K562 (cell line): ENCODE measurements around the gene ST8SIA2. TPM values are rescaled to one million over a fixed set of nuclear protein-coding genes. Genes with fewer than 3 reads are reported as not detected.

Source experiments
- ATAC-seq: fragments of 200-7000 bp; cut with Tn5 transposase; 3 replicates; pipeline ENCODE4 v1.9.1; 2020; ENCODE audit warnings: moderate library complexity
- BruUV-seq: library from RNA; stranded (reverse); fragments of 400-500 nt; replicated peaks from 2 replicates; lab custom pipeline; 2021; lab: Mats Ljungman, UMichigan
- CTCF ChIA-PET: fragments of 300-600 bp; formaldehyde crosslinking; extraction: SDS; loops from one replicate; lab custom pipeline; 2021; ENCODE audit warnings: low intra/inter-chr PET ratio; lab: Yijun Ruan, JAX
- POLR2A ChIA-PET: fragments of 300-600, 350-650 bp; sonication (Branson Sonifier 250); formaldehyde crosslinking; extraction: SDS; loops from one replicate; lab custom pipeline; 2021; ENCODE audit warnings: antibody characterized with exemption, inconsistent platforms; lab: Yijun Ruan, JAX
- DNase-seq, 4 experiments: peaks; one replicate each; pipeline versions ENCODE4 v3.0.0 to v3.0.0-alpha.2; 2011 to 2018; ENCODE audit warnings: low spot score in 3 of 4, mixed read lengths in 3 of 4; ENCODE audit errors: extremely low read depth in 1 of 4
- FAIRE-seq: peaks from 2 replicates; lab custom pipeline; 2011; peaks lifted over from hg19 to GRCh38; lab: Jason Lieb, UNC
- H2AFZ ChIP-seq: 2 replicates; pipeline ENCODE4 v1.6.0; 2011; ENCODE audit warnings: low read depth, low read length, control low read depth, inconsistent platforms
- H3K27ac ChIP-seq: fragments of 200-600 bp; 3 replicates; pipeline ENCODE4 v1.8.0; 2011; ENCODE audit warnings: low read depth, mild to moderate bottlenecking, control low read depth, inconsistent platforms, low read length, moderate library complexity, mixed read lengths; ENCODE audit errors: extremely low read depth
- H3K27me3 ChIP-seq, 2 experiments: fragments of 300-600 bp in 1 of 2; 2 replicates in 1 of 2; 3 replicates in 1 of 2; pipeline versions ENCODE4 v1.6.0 to v1.8.0; 2011; ENCODE audit warnings: inconsistent platforms in 2 of 2, low read length in 2 of 2, mild to moderate bottlenecking in 1 of 2, mixed read lengths in 1 of 2, moderate library complexity in 1 of 2; ENCODE audit not compliant: control insufficient read depth in 2 of 2, insufficient read depth in 2 of 2
- H3K36me3 ChIP-seq: fragments of 300-600 bp; 3 replicates; pipeline ENCODE4 v1.8.0; 2011; ENCODE audit warnings: mild to moderate bottlenecking, low read length, inconsistent platforms; ENCODE audit not compliant: control insufficient read depth, insufficient read depth
- H3K4me1 ChIP-seq, 2 experiments: fragments of 200-600 bp in 1 of 2; replicated peaks in 1 of 2; 2 replicates in 1 of 2; 3 replicates in 1 of 2; pipeline versions ENCODE4 v1.5.1 to v1.8.0; 2011; ENCODE audit warnings: inconsistent platforms in 2 of 2, low read length in 2 of 2, mild to moderate bottlenecking in 1 of 2, mixed read lengths in 1 of 2, moderate library complexity in 1 of 2; ENCODE audit not compliant: control insufficient read depth in 2 of 2, insufficient read depth in 2 of 2
- H3K4me2 ChIP-seq: 2 replicates; pipeline ENCODE4 v1.6.1; 2011; ENCODE audit warnings: low read length, control low read depth, inconsistent platforms, mixed read lengths; ENCODE audit not compliant: insufficient read depth
- H3K4me3 ChIP-seq: fragments of 200-600 bp; sonication (generic), shearing (Covaris generic); 2 replicates; pipeline ENCODE4 v1.5.1; 2016; ENCODE audit warnings: control low read depth, inconsistent platforms
- H3K79me2 ChIP-seq: fragments of 200-600 bp; 3 replicates; pipeline ENCODE4 v1.8.0; 2011; ENCODE audit warnings: low read length, inconsistent platforms; ENCODE audit not compliant: control insufficient read depth, insufficient read depth
- H3K9ac ChIP-seq, 2 experiments: 2 replicates each; pipeline versions ENCODE4 v1.6.0 to v1.6.1; 2011; ENCODE audit warnings: low read depth in 2 of 2, low read length in 2 of 2, control low read depth in 1 of 2, inconsistent platforms in 1 of 2, mild to moderate bottlenecking in 1 of 2, mixed read lengths in 1 of 2; ENCODE audit not compliant: insufficient read depth in 1 of 2
- H3K9me1 ChIP-seq: one replicate; pipeline ENCODE4 v1.6.0; 2011; ENCODE audit warnings: inconsistent platforms, mild to moderate bottlenecking, low read length, moderate library complexity; ENCODE audit not compliant: control insufficient read depth, insufficient read depth
- H3K9me3 ChIP-seq: replicated peaks from 2 replicates; pipeline ENCODE4 v1.5.1; 2011; ENCODE audit warnings: low read depth, low read length, inconsistent platforms; ENCODE audit not compliant: control insufficient read depth, insufficient read depth
- H4K20me1 ChIP-seq: replicated peaks from 2 replicates; pipeline ENCODE4 v1.6.1; 2011; ENCODE audit warnings: low read length, inconsistent platforms, mixed read lengths; ENCODE audit not compliant: control insufficient read depth, insufficient read depth
- CBX8 ChIP-seq: fragments of 200-600 bp; sonication (generic); IDR thresholded peaks from 2 replicates; pipeline ENCODE4 v1.6.1; 2012; ENCODE audit warnings: borderline replicate concordance, mixed run types, low read depth, mild to moderate bottlenecking, moderate library complexity, mixed read lengths, low read length, control low read depth, inconsistent platforms; ENCODE audit not compliant: poor library complexity, severe bottlenecking; ENCODE audit errors: extremely low read depth
- HEY1 ChIP-seq: fragments of 250-450 bp; sonication (Bioruptor Pico); IDR thresholded peaks from 2 replicates; pipeline ENCODE4 v1.5.0; 2020; ENCODE audit warnings: mild to moderate bottlenecking, moderate library complexity, borderline replicate concordance
- HINFP ChIP-seq: fragments of 450-650 bp; conservative IDR thresholded peaks from 2 replicates; pipeline ENCODE4 v1.6.1; 2016; ENCODE audit warnings: missing genetic modification characterization, low read depth, mild to moderate bottlenecking, control low read depth, missing compliant biosample characterization
- MYC ChIP-seq, 2 experiments: fragments of 250-450 bp in 1 of 2; sonication (Bioruptor Pico) in 1 of 2; IDR thresholded peaks; 2 replicates each; pipeline versions ENCODE4 v1.5.1 to v1.6.1; 2012 to 2021; ENCODE audit warnings: low read depth in 2 of 2, borderline replicate concordance in 1 of 2, improper control_type of control experiment in 1 of 2, low read length in 1 of 2, mild to moderate bottlenecking in 1 of 2, moderate library complexity in 1 of 2
- NBN ChIP-seq: fragments of 450-650 bp; IDR thresholded peaks from 2 replicates; pipeline ENCODE4 v1.6.1; 2016; ENCODE audit warnings: low read depth, mild to moderate bottlenecking
- ZC3H8 ChIP-seq: fragments of 450-650 bp; IDR thresholded peaks from 2 replicates; pipeline ENCODE4 v1.6.1; 2017
- ZNF197 ChIP-seq: fragments of 200-800 bp; sonication (Bioruptor generic); IDR thresholded peaks from 2 replicates; pipeline ENCODE4 v1.6.1; 2016; ENCODE audit warnings: low read depth, missing genetic modification characterization, missing compliant biosample characterization
- ZNF41 ChIP-seq: fragments of 250-450 bp; sonication (Bioruptor Pico); conservative IDR thresholded peaks from 2 replicates; pipeline ENCODE4 v1.4.0; 2020; ENCODE audit warnings: mild to moderate bottlenecking
- ZNF57 ChIP-seq: fragments of 450-650 bp; formaldehyde crosslinking; IDR thresholded peaks from 2 replicates; pipeline ENCODE4 v1.4.0; 2020; ENCODE audit warnings: mild to moderate bottlenecking, moderate library complexity
- WGBS: fragments of 100-300 bp; shearing (Covaris generic); methylation state at CpG from one replicate; pipeline ENCODE4 v1.1.6; 2016; ENCODE audit warnings: low coverage, mixed read lengths; ENCODE audit not compliant: insufficient coverage; ENCODE audit errors: missing lambda C conversion rate; 5-methylcytosine and 5-hydroxymethylcytosine counted together
- in situ Hi-C: fragments of 300-500 bp; cut with MboI; formaldehyde crosslinking; loops from 4 replicates; pipeline ENCODE4 v1.15.0; 2018; ENCODE audit warnings: inconsistent platforms, mixed read lengths
- intact Hi-C: fragments of 100-400 bp; cut with micrococcal nuclease; formaldehyde crosslinking; loops from 2 replicates; pipeline ENCODE4 v1.14.2; 2022
- polyA plus RNA-seq, 8 experiments: library from polyadenylated mRNA; depleted of rRNA in 4 of 8; stranded (reverse) in 5 of 8; unstranded in 3 of 8; fragments of >200 nt; fragmentation: Nextera tagmentation in 2 of 8; fragmentation: Illumina TruSeq in 1 of 8; extraction: Ambion mirVana in 2 of 8; extraction: Trizol in 1 of 8; gene quantifications; 2 replicates each; pipeline versions ENCODE4 v1.2.1 to v1.2.3, GENCODE V29; 2011 to 2014; ENCODE audit warnings: inconsistent platforms in 1 of 8, missing spikeins in 1 of 8
- total RNA-seq, 7 experiments: library from RNA; depleted of rRNA in 6 of 7; stranded (reverse); fragments of >200 nt in 6 of 7; fragmentation: Illumina TruSeq in 2 of 7; extraction: Trizol in 2 of 7; gene quantifications; 2 replicates each; pipeline versions ENCODE4 v1.2.1 to v1.2.3, GENCODE V29; 2011 to 2021; ENCODE audit warnings: low replicate concordance in 1 of 7

ST8SIA2 gene
- total and polyA plus RNA-seq, 9 of the 15 experiments (the other 6 are each of a cell fraction or from before 2014, with no cell fraction given) = not detected

- BruUV-seq = no TSS peak
- CTCF ChIA-PET = no interaction called here
- no peaks in the 10 kb centered on the region for H3K36me3 ChIP-seq
- no peak for DNase-seq
- no peak for FAIRE-seq
- intact Hi-C loops = no loop called here
- no peak for ATAC-seq
- no peaks in the 10 kb centered on the region; a peak in 1 of 5 replicates for H3K4me1 ChIP-seq
- no peak overlapping the region for H3K27ac ChIP-seq
- H3K9me1 ChIP-seq = no peaks in the 10 kb centered on the region
- POLR2A ChIA-PET = interaction anchor here (0.5 to 0.8 kb wide), 2 partner anchors 9 to 15 kb away, joined by 3 read pairs; no protein-coding TSS in a partner anchor
- H3K27me3 ChIP-seq = peaks cover 10 to 37% of the 10 kb centered on the region in 2 experiments; a peak in 4 of 5 replicates
- H3K4me2 ChIP-seq = no peak overlapping the region
- in situ Hi-C loops = no loop called here
- no peaks in the 10 kb centered on the region for H4K20me1 ChIP-seq
- no peak overlapping the region for H2AFZ ChIP-seq
- H3K9ac ChIP-seq = no peak overlapping the region
- no peak for TF ChIP-seq CBX8
- TF ChIP-seq MYC (IDR thresholded peaks at IDR 0.05; ENCODE audit: low read depth, low read length) = no peak
- no peak for TF ChIP-seq MYC (CRISPR knock-in tag; IDR thresholded peaks at IDR 0.05; ENCODE audit: borderline replicate concordance, low read depth)
- no peak for TF ChIP-seq HEY1 (CRISPR knock-in tag)
- no peak for TF ChIP-seq HINFP
- no peak for TF ChIP-seq ZC3H8
- no peak for TF ChIP-seq ZNF41 (CRISPR knock-in tag)
- TF ChIP-seq ZNF197 (CRISPR knock-in tag) = no peak
- TF ChIP-seq NBN = no peak
- no peak for TF ChIP-seq ZNF57 (CRISPR knock-in tag)
- TF ChIP-seq, all 486 proteins: peak for 0
- Histone ChIP-seq H3K9me3 (no peaks in the 10 kb centered on the region), H3K79me2 (no peaks in the 10 kb centered on the region), H3K4me3 (no peak overlapping the region)
- 33% methylated on average over 19 of the region's 34 CpGs for WGBS
Measured at GRCh38 chr15:92393980-92394308, 263 bp downstream of the ST8SIA2 start.
